Stomach (tissue), 19 donors: ENCODE measurements around the gene DQX1. TPM values are rescaled to one million over a fixed set of nuclear protein-coding genes. Genes with fewer than 3 reads are reported as not detected.

Source experiments
- DNase-seq, 2 donors: peaks; one replicate each; pipeline versions ENCODE4 v3.0.0 to v3.0.0-alpha.2; 2013 to 2019
- H3K27ac ChIP-seq, 5 donors: fragments of 200-600 bp in 4 of 5; sonication (generic) in 4 of 5; one replicate each; pipeline ENCODE4 v1.5.1; 2013 to 2019; ENCODE audit warnings: mild to moderate bottlenecking in 1 of 5, moderate library complexity in 1 of 5
- H3K27me3 ChIP-seq, 3 donors: fragments of 200-600 bp; sonication (generic); one replicate each; pipeline ENCODE4 v1.5.1; 2017 to 2019; ENCODE audit warnings: mixed run types in 1 of 3
- H3K36me3 ChIP-seq, 4 donors: fragments of 200-600 bp; sonication (generic); 1 replicate in 3 of 4; 2 replicates in 1 of 4; pipeline ENCODE4 v1.5.1; 2016 to 2019
- H3K4me1 ChIP-seq, 4 donors: fragments of 200-600 bp; sonication (generic); one replicate each; pipeline ENCODE4 v1.5.1; 2016 to 2019
- H3K4me3 ChIP-seq, 4 donors: fragments of 200-600 bp; sonication (generic) in 3 of 4; one replicate each; pipeline ENCODE4 v1.5.1; 2016 to 2019; ENCODE audit warnings: mild to moderate bottlenecking in 1 of 4
- H3K9me3 ChIP-seq, 4 donors: fragments of 200-600 bp; sonication (generic); one replicate each; pipeline ENCODE4 v1.5.1; 2016 to 2019
- EP300 ChIP-seq: sonication (generic); formaldehyde crosslinking; IDR thresholded peaks from one replicate; pipeline ENCODE4 v1.6.1; 2017; ENCODE audit warnings: antibody characterized with exemption
- POLR2A ChIP-seq, 4 donors: fragments of 450-650 bp; IDR thresholded peaks; one replicate each; pipeline ENCODE4 v1.6.1; 2016; ENCODE audit warnings: antibody characterized with exemption in 4 of 4, control low read depth in 2 of 4, mild to moderate bottlenecking in 1 of 4, moderate library complexity in 1 of 4
- POLR2AphosphoS5 ChIP-seq, 3 donors: sonication (generic); formaldehyde crosslinking; IDR thresholded peaks; one replicate each; pipeline ENCODE4 v1.6.1; 2016; ENCODE audit warnings: antibody characterized with exemption in 3 of 3
- WGBS, 5 donors: extraction: QIAGEN DNeasy Blood & Tissue Kit in 3 of 5; methylation state at CpG; one replicate each; pipeline versions ENCODE4 v1.1.5 to v1.1.7; 2013 to 2018; 5-methylcytosine and 5-hydroxymethylcytosine counted together
- intact Hi-C: fragments of 100-400 bp; cut with DNase I; formaldehyde crosslinking; loops from one replicate; pipeline ENCODE4 v1.15.1; 2023; ENCODE audit warnings: low total_unique reads
- long read RNA-seq, 10 donors: transcript quantifications; one replicate each; lab custom pipeline, GENCODE V29; 2026
- polyA plus RNA-seq, 3 donors: library from polyadenylated mRNA; stranded (reverse); fragments of 200-250 nt; gene quantifications; one replicate each; pipeline ENCODE4 v1.2.3, GENCODE V29; 2013
- total RNA-seq, 5 donors: library from RNA; depleted of rRNA; stranded (reverse); fragments of >200 nt; gene quantifications; one replicate each; pipeline versions ENCODE4 v1.1.0 to v1.2.3, GENCODE V29; 2014 to 2016
- TF ChIP-seq, protein P1 (sequence below), 7 experiments: fragments of 450-650 bp in 4 of 7; fragments of 200-600 bp in 3 of 7; sonication (generic) in 3 of 7; IDR thresholded peaks; one replicate each; pipeline ENCODE4 v1.5.1; 2016 to 2019; ENCODE audit warnings: antibody characterized with exemption in 7 of 7, control low read depth in 2 of 7, mild to moderate bottlenecking in 1 of 7
- donor health status: healthy with polysubstance abuse.
- donor health status: Bipolar disorder and iron deficiency.
- donor health status: healthy.

DQX1 gene, protein sequence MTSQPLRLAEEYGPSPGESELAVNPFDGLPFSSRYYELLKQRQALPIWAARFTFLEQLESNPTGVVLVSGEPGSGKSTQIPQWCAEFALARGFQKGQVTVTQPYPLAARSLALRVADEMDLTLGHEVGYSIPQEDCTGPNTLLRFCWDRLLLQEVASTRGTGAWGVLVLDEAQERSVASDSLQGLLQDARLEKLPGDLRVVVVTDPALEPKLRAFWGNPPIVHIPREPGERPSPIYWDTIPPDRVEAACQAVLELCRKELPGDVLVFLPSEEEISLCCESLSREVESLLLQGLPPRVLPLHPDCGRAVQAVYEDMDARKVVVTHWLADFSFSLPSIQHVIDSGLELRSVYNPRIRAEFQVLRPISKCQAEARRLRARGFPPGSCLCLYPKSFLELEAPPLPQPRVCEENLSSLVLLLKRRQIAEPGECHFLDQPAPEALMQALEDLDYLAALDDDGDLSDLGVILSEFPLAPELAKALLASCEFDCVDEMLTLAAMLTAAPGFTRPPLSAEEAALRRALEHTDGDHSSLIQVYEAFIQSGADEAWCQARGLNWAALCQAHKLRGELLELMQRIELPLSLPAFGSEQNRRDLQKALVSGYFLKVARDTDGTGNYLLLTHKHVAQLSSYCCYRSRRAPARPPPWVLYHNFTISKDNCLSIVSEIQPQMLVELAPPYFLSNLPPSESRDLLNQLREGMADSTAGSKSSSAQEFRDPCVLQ
- total RNA-seq (10 to 100 TPM in 4 of 5 donors, 1 to 10 TPM in 1; 6.6 to 42.6 (median 22.8) TPM), polyA plus RNA-seq (1 to 10 TPM; 2.1 to 5.3 (median 4.1) TPM)
- long read RNA-seq, donor 1: 0 reads
- long read RNA-seq, donor 2: 0 reads
- long read RNA-seq, donor 3: 0 reads
- long read RNA-seq, donor 4: 0 reads
- long read RNA-seq, donor 5: 0 reads
- long read RNA-seq, donor 6: 0 reads
- long read RNA-seq, donor 7: 0 reads
- long read RNA-seq, donor 8: 0 reads
- long read RNA-seq, donor 9: 0 reads
- long read RNA-seq, donor 10: 0 reads

DNA sequence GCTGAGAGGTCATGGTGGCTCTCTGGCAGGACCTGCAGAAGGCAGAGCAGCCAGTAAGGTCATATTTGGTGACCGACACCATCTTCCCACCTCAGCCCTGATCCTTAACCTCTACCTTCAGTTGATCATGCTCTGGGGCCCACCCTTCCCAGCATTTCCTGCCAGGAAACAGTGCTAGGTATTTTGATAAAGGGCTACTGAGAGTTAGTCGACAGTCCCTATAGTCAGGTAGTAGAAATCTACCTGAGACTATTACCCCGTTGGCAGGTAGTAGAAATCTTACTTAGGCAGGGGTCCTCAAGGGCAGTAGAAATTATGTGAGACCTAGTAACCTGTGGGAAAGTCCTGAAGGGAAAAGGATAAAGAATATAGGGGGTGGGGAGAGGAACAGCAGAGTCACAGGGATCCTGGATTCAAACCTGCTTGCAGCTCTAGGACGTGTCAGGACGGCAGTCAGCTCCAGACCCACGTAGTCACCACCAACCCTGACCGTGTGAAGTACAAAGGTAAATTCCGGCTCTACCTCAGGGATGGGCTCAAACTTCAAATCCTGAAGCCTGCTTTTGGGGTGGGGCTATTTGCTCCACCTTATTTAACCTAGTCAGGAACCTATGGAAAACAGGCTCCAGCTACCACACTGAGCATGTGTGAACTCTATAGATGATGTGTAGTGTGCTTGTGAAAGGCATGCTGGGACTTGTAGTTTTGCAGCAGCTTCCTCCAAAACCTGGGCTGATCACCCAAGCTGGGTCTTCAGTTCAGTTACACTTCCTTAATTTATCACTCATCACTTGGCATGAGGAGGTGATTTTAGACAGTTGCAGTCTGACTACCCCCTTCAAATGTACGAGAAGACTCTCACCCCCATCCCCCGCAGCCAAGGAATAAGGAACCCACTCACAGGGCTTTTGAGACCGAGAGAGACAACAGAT is at the start of gene DQX1:
TSS of gene DQX1 (minus strand) at position 515 of the 932 bp plus-strand sequence. CDS start at position 13, 502 bp downstream.
- Histone ChIP-seq H3K27ac (peak within 1 kb of the TSS in 1 of 5 donors; percentile 15), H3K27me3 (peaks cover 0 to under 1% (median 0%) of the 10 kb centered on the region in 3 donors), H3K36me3 (peaks cover 23 to 31% (median 29%) of the 10 kb centered on the region in 4 donors), H3K4me3 (peak within 1 kb of the TSS in 1 of 4 donors; percentile 4), H3K4me1 (peaks cover 20 to 38% (median 25%) of the 10 kb centered on the region in 4 donors), H3K9me3 (no peaks in the 10 kb centered on the region)
- 55 to 71% (median 67%) methylated on average over 11 of the region's 11 CpGs for WGBS, 5 donors
- peak in 1 of 2 donors; percentile 89 for DNase-seq
- intact Hi-C loops: no loop called here
- TF ChIP-seq EP300 (no peak), POLR2AphosphoS5 (IDR thresholded peaks at IDR 0.05) (peak in 1 of 3 donors; percentile 23)

DNA sequence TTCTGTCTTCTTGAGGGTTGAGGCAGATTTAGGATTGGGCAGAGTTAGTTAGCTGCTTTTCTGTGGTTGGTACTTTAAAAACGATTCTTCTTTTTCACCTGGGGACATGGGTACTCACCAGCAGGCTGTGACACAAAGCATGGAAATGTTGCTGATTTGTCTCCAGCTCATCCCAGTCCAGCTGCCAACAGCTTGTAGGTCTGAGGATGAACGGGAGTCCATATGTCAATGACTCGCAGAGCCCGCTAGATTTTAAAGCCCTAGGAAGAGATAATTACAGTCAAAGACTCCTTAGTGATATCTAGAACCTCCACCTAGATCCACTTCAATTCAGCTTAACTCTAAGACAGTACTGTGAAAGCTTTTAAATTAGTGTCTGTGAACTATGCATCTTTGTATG is 49.3 kb upstream of the DQX1 start:
- H3K27ac ChIP-seq: no peak overlapping the region
- no peaks in the 10 kb centered on the region for H3K27me3 ChIP-seq
- no peak for DNase-seq
- H3K4me3 ChIP-seq: no peak overlapping the region
- 90 to 94% (median 91%) methylated on average over 4 of the region's 4 CpGs for WGBS, 5 donors
- H3K9me3 ChIP-seq: no peaks in the 10 kb centered on the region
- H3K36me3 ChIP-seq: no peaks in the 10 kb centered on the region
- TF ChIP-seq POLR2A (IDR thresholded peaks at IDR 0.05) (no peak), EP300 (no peak), POLR2AphosphoS5 (IDR thresholded peaks at IDR 0.05) (no peak)
- TF ChIP-seq, protein P1, sequence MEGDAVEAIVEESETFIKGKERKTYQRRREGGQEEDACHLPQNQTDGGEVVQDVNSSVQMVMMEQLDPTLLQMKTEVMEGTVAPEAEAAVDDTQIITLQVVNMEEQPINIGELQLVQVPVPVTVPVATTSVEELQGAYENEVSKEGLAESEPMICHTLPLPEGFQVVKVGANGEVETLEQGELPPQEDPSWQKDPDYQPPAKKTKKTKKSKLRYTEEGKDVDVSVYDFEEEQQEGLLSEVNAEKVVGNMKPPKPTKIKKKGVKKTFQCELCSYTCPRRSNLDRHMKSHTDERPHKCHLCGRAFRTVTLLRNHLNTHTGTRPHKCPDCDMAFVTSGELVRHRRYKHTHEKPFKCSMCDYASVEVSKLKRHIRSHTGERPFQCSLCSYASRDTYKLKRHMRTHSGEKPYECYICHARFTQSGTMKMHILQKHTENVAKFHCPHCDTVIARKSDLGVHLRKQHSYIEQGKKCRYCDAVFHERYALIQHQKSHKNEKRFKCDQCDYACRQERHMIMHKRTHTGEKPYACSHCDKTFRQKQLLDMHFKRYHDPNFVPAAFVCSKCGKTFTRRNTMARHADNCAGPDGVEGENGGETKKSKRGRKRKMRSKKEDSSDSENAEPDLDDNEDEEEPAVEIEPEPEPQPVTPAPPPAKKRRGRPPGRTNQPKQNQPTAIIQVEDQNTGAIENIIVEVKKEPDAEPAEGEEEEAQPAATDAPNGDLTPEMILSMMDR (IDR thresholded peaks at IDR 0.05): no peak
- intact Hi-C loops: no loop called here
- H3K4me1 ChIP-seq: peaks cover 0 to 15% (median 0%) of the 10 kb centered on the region in 4 donors

GRCh38 chr2:74573747-74574562 is 47.9 kb upstream of the DQX1 start:
- WGBS, 5 donors: 48 to 68% (median 65%) methylated on average over 7 of the region's 7 CpGs
- Histone ChIP-seq H3K27ac (peak overlapping the region in 1 of 5 donors; percentile 5), H3K4me1 (peaks cover 0 to 15% (median 0%) of the 10 kb centered on the region in 4 donors), H3K36me3 (no peaks in the 10 kb centered on the region), H3K27me3 (no peaks in the 10 kb centered on the region), H3K9me3 (no peaks in the 10 kb centered on the region), H3K4me3 (no peak overlapping the region)
- TF ChIP-seq POLR2A (IDR thresholded peaks at IDR 0.05) (no peak), EP300 (no peak), POLR2AphosphoS5 (IDR thresholded peaks at IDR 0.05) (no peak)
- TF ChIP-seq, protein P1 (IDR thresholded peaks at IDR 0.05): no peak
- intact Hi-C loops: no loop called here
- peak in 1 of 2 donors; percentile 40 for DNase-seq
